GM18868 (cell line): Measurements from ENCODE around the gene MBD5.

Experiments used
- ATAC-seq: cut with Tn5 transposase; IDR thresholded peaks from one replicate; pipeline ENCODE4 v1.9.1; 2021; ENCODE audit warnings: mild to moderate bottlenecking, moderate library complexity; ENCODE audit not compliant: unreplicated experiment

MBD5 gene

GRCh38 chr2:148450531-148450930 is 429.6 kb downstream of the MBD5 start:
- no peak for ATAC-seq

GRCh38 chr2:148451046-148451445 is 430.2 kb downstream of the MBD5 start:
- ATAC-seq, result no peak

- ATAC-seq, result no peak
Measured at GRCh38 chr2:148455791-148456190, 434.9 kb downstream of the MBD5 start.

- ATAC-seq, result no peak
Measured at GRCh38 chr2:148458171-148458570, 437.3 kb downstream of the MBD5 start.

- peak; percentile 83 for ATAC-seq
Measured at GRCh38 chr2:148459377-148459778, 438.5 kb downstream of the MBD5 start.

GRCh38 chr2:148461876-148462275 is 441.0 kb downstream of the MBD5 start:
- ATAC-seq, result no peak

- no peak for ATAC-seq
Measured at GRCh38 chr2:148475626-148476025, 454.7 kb downstream of the MBD5 start.

- ATAC-seq, result no peak
Measured at GRCh38 chr2:148479398-148479797, 458.5 kb downstream of the MBD5 start.

GRCh38 chr2:148483665-148484064 is 462.8 kb downstream of the MBD5 start:
- ATAC-seq, result no peak

GRCh38 chr2:148484066-148484465 is 463.2 kb downstream of the MBD5 start:
- ATAC-seq, result no peak

GRCh38 chr2:148486655-148487054 is 465.8 kb downstream of the MBD5 start:
- no peak for ATAC-seq

- no peak for ATAC-seq
Measured at GRCh38 chr2:148487439-148487838, 466.5 kb downstream of the MBD5 start.

- no peak for ATAC-seq
Measured at GRCh38 chr2:148490840-148491439, 470.0 kb downstream of the MBD5 start.

- ATAC-seq, result peak; percentile 70
Measured at GRCh38 chr2:148493822-148494563, 473.1 kb downstream of the MBD5 start.

- ATAC-seq, result no peak
Measured at GRCh38 chr2:148495586-148495985, 474.7 kb downstream of the MBD5 start.

- no peak for ATAC-seq
Measured at GRCh38 chr2:148501545-148501944, 480.7 kb downstream of the MBD5 start.

- ATAC-seq, result no peak
Measured at GRCh38 chr2:148503516-148503915, 482.6 kb downstream of the MBD5 start.

- ATAC-seq, result no peak
Measured at GRCh38 chr2:148507970-148508369, 487.1 kb downstream of the MBD5 start.

GRCh38 chr2:148508878-148509287 is 488.0 kb downstream of the MBD5 start:
- ATAC-seq, result no peak

- ATAC-seq, result peak; percentile 100
Measured at GRCh38 chr2:148509288-148509902, 488.5 kb downstream of the MBD5 start.

GRCh38 chr2:148511883-148512282 is 491.0 kb downstream of the MBD5 start:
- ATAC-seq, result no peak

GRCh38 chr2:148512501-148512900 is 491.6 kb downstream of the MBD5 start:
- no peak for ATAC-seq
